HCT116 (cell line): ENCODE data around the gene IFT122. TPM values are rescaled to one million over a fixed set of nuclear protein-coding genes. Genes with fewer than 3 reads are reported as not detected.

Source experiments
- ATAC-seq: fragments of 200-7000 bp; cut with Tn5 transposase; 2 replicates; pipeline ENCODE4 v1.9.1; 2020; ENCODE audit warnings: mild to moderate bottlenecking, moderate library complexity
- BruUV-seq: library from RNA; stranded (reverse); fragments of 400-500 nt; replicated peaks from 2 replicates; lab custom pipeline; 2021; lab: Mats Ljungman, UMichigan
- CTCF ChIA-PET: fragments of 300-600 bp; sonication (Branson Sonifier 250); formaldehyde crosslinking; loops from one replicate; lab custom pipeline; 2021; ENCODE audit warnings: antibody characterized with exemption; lab: Charles Lee
- POLR2A ChIA-PET: fragments of 300-600, 350-600 bp; sonication (Branson Sonifier 250); formaldehyde crosslinking; loops from one replicate; lab custom pipeline; 2021; ENCODE audit warnings: antibody characterized with exemption; lab: Charles Lee
- RAD21 ChIA-PET, 2 experiments: fragments of 300-600 bp; sonication (Branson Sonifier 250); formaldehyde crosslinking; loops; one replicate each; lab custom pipeline; 2023; ENCODE audit warnings: low total read pairs in 2 of 2; ENCODE audit not compliant: uncharacterized antibody in 2 of 2, unreplicated experiment in 2 of 2, low non-redundant PET in 1 of 2; lab: Charles Lee
- DNase-seq: peaks from one replicate; pipeline ENCODE4 v3.0.0-alpha.2; 2010; ENCODE audit warnings: low read depth, low spot score
- H2AFZ ChIP-seq: fragments of 200-600 bp; shearing (Covaris generic), sonication (generic); 2 replicates; pipeline ENCODE4 v1.6.1; 2017; ENCODE audit warnings: low read depth, mixed run types, mixed read lengths, antibody characterized with exemption, low read length; ENCODE audit not compliant: poor library complexity, severe bottlenecking
- H3K27ac ChIP-seq: 2 replicates; pipeline ENCODE4 v1.5.1; 2012; ENCODE audit warnings: low read depth, low read length
- H3K27me3 ChIP-seq: fragments of 200-600 bp; sonication (generic); 2 replicates; pipeline ENCODE4 v1.6.1; 2016; ENCODE audit warnings: mixed run types, low read length, mixed read lengths; ENCODE audit not compliant: insufficient read depth
- H3K36me3 ChIP-seq, 2 experiments: fragments of 200-500 bp in 1 of 2; fragments of 200-600 bp in 1 of 2; sonication (Bioruptor generic) in 1 of 2; sonication (generic) in 1 of 2; 2 replicates each; pipeline versions ENCODE4 v1.5.1 to v1.6.1; 2014 to 2016; ENCODE audit warnings: low read length in 2 of 2, inconsistent platforms in 1 of 2, mixed read lengths in 1 of 2, mixed run types in 1 of 2; ENCODE audit not compliant: insufficient read depth in 2 of 2, control insufficient read depth in 1 of 2
- H3K4me1 ChIP-seq, 2 experiments: fragments of 200-600 bp in 1 of 2; sonication (generic) in 1 of 2; 2 replicates each; pipeline versions ENCODE4 v1.5.1 to v1.6.1; 2012 to 2017; ENCODE audit warnings: low read length in 2 of 2, inconsistent platforms in 1 of 2, mild to moderate bottlenecking in 1 of 2, mixed read lengths in 1 of 2, mixed run types in 1 of 2, moderate library complexity in 1 of 2; ENCODE audit not compliant: insufficient read depth in 2 of 2, control insufficient read depth in 1 of 2
- H3K4me2 ChIP-seq: fragments of 200-600 bp; sonication (generic); 2 replicates; pipeline ENCODE4 v1.6.1; 2017; ENCODE audit warnings: mixed run types, low read length, mixed read lengths
- H3K4me3 ChIP-seq, 2 experiments: fragments of 200-600 bp in 1 of 2; sonication (generic) in 1 of 2; replicated peaks in 1 of 2; 2 replicates each; pipeline ENCODE4 v1.5.1; 2011 to 2016; ENCODE audit warnings: low read length in 2 of 2, control low read depth in 1 of 2, low read depth in 1 of 2, mild to moderate bottlenecking in 1 of 2, mixed read lengths in 1 of 2, mixed run types in 1 of 2
- H3K79me2 ChIP-seq: fragments of 200-600 bp; sonication (generic); 2 replicates; pipeline ENCODE4 v1.6.1; 2017; ENCODE audit warnings: mild to moderate bottlenecking, mixed run types, low read length, moderate library complexity, mixed read lengths; ENCODE audit not compliant: insufficient read depth
- H3K9ac ChIP-seq: fragments of 200-600 bp; sonication (generic); 2 replicates; pipeline ENCODE4 v1.6.1; 2016; ENCODE audit warnings: low read length, mixed read lengths
- H3K9me2 ChIP-seq: fragments of 200-600 bp; sonication (generic), shearing (Covaris generic); 2 replicates; pipeline ENCODE4 v1.6.1; 2017; ENCODE audit warnings: mixed run types, mild to moderate bottlenecking, moderate library complexity; ENCODE audit not compliant: insufficient read depth
- H3K9me3 ChIP-seq, 2 experiments: fragments of 200-500 bp in 1 of 2; fragments of 200-600 bp in 1 of 2; sonication (Bioruptor generic) in 1 of 2; sonication (generic) in 1 of 2; 2 replicates each; pipeline ENCODE4 v1.6.1; 2014 to 2017; ENCODE audit warnings: low read length in 2 of 2, mixed read lengths in 2 of 2, inconsistent platforms in 1 of 2, low read depth in 1 of 2, mild to moderate bottlenecking in 1 of 2, mixed run types in 1 of 2, moderate library complexity in 1 of 2; ENCODE audit not compliant: control insufficient read depth in 1 of 2, insufficient read depth in 1 of 2
- H4K20me1 ChIP-seq: fragments of 200-600 bp; sonication (generic), shearing (Covaris generic); 2 replicates; pipeline ENCODE4 v1.6.1; 2017; ENCODE audit warnings: mixed run types, mild to moderate bottlenecking, moderate library complexity; ENCODE audit not compliant: insufficient read depth
- CBX3 ChIP-seq: IDR thresholded peaks from 2 replicates; pipeline ENCODE4 v1.6.1; 2012; ENCODE audit warnings: low read depth
- CEBPB ChIP-seq: IDR thresholded peaks from 2 replicates; pipeline ENCODE4 v1.6.1; 2012; ENCODE audit warnings: low read depth
- EGR1 ChIP-seq: IDR thresholded peaks from 2 replicates; pipeline ENCODE4 v1.6.1; 2012; ENCODE audit warnings: low read depth
- FOSL1 ChIP-seq: IDR thresholded peaks from 2 replicates; pipeline ENCODE4 v1.6.1; 2012; ENCODE audit warnings: low read depth
- JUND ChIP-seq: IDR thresholded peaks from 2 replicates; pipeline ENCODE4 v1.6.1; 2012
- POLR2A ChIP-seq: IDR thresholded peaks from 2 replicates; pipeline ENCODE4 v1.7.0; 2011; ENCODE audit warnings: borderline replicate concordance; ENCODE audit not compliant: insufficient read depth, insufficient read length; ENCODE audit errors: extremely low read depth
- POLR2AphosphoS5 ChIP-seq: IDR thresholded peaks from 2 replicates; pipeline ENCODE4 v1.6.1; 2011; ENCODE audit warnings: mild to moderate bottlenecking, low read depth, low read length, moderate library complexity
- SIN3A ChIP-seq: IDR thresholded peaks from 2 replicates; pipeline ENCODE4 v1.6.1; 2012; ENCODE audit warnings: low read depth
- SP1 ChIP-seq: IDR thresholded peaks from 2 replicates; pipeline ENCODE4 v1.6.1; 2012; ENCODE audit warnings: low read depth
- SRF ChIP-seq: IDR thresholded peaks from 2 replicates; pipeline ENCODE4 v1.6.1; 2012; ENCODE audit warnings: low read depth
- TCF7L2 ChIP-seq: IDR thresholded peaks from 2 replicates; pipeline ENCODE4 v1.7.0; 2011; ENCODE audit warnings: borderline replicate concordance, inconsistent platforms; ENCODE audit not compliant: insufficient read depth, insufficient read length; ENCODE audit errors: extremely low read depth
- YY1 ChIP-seq: IDR thresholded peaks from 2 replicates; pipeline ENCODE4 v1.6.1; 2011; ENCODE audit warnings: low read length, low read depth, moderate library complexity, mild to moderate bottlenecking; ENCODE audit not compliant: insufficient replicate concordance; ENCODE audit errors: extremely low read depth
- ZNF274 ChIP-seq: fragments of 200-500 bp; sonication (Bioruptor generic); IDR thresholded peaks from 2 replicates; pipeline ENCODE4 v1.6.1; 2014; ENCODE audit warnings: mild to moderate bottlenecking, low read depth, low read length, inconsistent platforms
- intact Hi-C: fragments of 100-400 bp; cut with micrococcal nuclease; formaldehyde crosslinking; loops from 2 replicates; pipeline ENCODE4 v1.10.0; 2022
- total RNA-seq: library from RNA; stranded (reverse); gene quantifications from one replicate; pipeline ENCODE4 v1.2.1, GENCODE V29; 2021; ENCODE audit not compliant: unreplicated experiment
- TF ChIP-seq, protein P1 (sequence below), 3 experiments: fragments of 200-600 bp in 1 of 3; sonication (generic) in 1 of 3; IDR thresholded peaks in 2 of 3; conservative IDR thresholded peaks in 1 of 3; 2 replicates each; pipeline ENCODE4 v1.5.1; 2012 to 2017; ENCODE audit warnings: low read depth in 2 of 3, low read length in 2 of 3, antibody characterized with exemption in 1 of 3, borderline replicate concordance in 1 of 3, control low read depth in 1 of 3, mild to moderate bottlenecking in 1 of 3, mixed read lengths in 1 of 3, mixed run types in 1 of 3, moderate library complexity in 1 of 3; ENCODE audit not compliant: insufficient read depth in 1 of 3
- TF ChIP-seq, protein P2 (sequence below): IDR thresholded peaks from 2 replicates; pipeline ENCODE4 v1.6.1; 2012; ENCODE audit warnings: low read depth
- TF ChIP-seq, protein P3 (sequence below): IDR thresholded peaks from 2 replicates; pipeline ENCODE4 v1.6.1; 2012

The IFT122 gene
- total RNA-seq, 1 experiment from 2014 or later, result 21.4 TPM

DNA sequence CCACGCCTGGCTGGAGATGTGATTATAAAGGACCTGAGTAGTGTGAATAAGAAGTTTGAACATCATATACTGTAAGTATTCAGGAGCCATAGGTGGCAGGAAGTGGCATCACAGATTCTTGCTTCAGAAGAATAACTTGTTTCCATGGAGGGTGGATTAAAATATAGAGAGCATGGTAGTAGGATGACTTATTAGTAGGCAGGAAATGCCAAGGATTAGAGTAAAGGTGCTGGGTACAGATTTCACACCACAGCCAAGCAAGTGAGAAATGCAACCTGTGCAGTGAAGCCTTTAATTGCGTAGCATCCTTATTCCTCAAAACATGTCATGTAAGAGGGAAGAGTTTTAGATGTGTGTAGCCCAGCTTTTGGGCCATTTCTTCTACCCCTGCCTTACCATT is 30.8 kb downstream of the IFT122 start (continued):
- TF ChIP-seq, protein P1, sequence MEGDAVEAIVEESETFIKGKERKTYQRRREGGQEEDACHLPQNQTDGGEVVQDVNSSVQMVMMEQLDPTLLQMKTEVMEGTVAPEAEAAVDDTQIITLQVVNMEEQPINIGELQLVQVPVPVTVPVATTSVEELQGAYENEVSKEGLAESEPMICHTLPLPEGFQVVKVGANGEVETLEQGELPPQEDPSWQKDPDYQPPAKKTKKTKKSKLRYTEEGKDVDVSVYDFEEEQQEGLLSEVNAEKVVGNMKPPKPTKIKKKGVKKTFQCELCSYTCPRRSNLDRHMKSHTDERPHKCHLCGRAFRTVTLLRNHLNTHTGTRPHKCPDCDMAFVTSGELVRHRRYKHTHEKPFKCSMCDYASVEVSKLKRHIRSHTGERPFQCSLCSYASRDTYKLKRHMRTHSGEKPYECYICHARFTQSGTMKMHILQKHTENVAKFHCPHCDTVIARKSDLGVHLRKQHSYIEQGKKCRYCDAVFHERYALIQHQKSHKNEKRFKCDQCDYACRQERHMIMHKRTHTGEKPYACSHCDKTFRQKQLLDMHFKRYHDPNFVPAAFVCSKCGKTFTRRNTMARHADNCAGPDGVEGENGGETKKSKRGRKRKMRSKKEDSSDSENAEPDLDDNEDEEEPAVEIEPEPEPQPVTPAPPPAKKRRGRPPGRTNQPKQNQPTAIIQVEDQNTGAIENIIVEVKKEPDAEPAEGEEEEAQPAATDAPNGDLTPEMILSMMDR (IDR thresholded peaks at IDR 0.05 in 2 of 3, conservative IDR thresholded peaks at IDR 0.05 in 1 of 3; ENCODE audit: borderline replicate concordance in 1 of 3, insufficient read depth in 1 of 3, low read depth in 2 of 3, low read length in 2 of 3), result no peak
- TF ChIP-seq ZNF274 (no peak), SP1 (no peak), TCF7L2 (no peak)

DNA sequence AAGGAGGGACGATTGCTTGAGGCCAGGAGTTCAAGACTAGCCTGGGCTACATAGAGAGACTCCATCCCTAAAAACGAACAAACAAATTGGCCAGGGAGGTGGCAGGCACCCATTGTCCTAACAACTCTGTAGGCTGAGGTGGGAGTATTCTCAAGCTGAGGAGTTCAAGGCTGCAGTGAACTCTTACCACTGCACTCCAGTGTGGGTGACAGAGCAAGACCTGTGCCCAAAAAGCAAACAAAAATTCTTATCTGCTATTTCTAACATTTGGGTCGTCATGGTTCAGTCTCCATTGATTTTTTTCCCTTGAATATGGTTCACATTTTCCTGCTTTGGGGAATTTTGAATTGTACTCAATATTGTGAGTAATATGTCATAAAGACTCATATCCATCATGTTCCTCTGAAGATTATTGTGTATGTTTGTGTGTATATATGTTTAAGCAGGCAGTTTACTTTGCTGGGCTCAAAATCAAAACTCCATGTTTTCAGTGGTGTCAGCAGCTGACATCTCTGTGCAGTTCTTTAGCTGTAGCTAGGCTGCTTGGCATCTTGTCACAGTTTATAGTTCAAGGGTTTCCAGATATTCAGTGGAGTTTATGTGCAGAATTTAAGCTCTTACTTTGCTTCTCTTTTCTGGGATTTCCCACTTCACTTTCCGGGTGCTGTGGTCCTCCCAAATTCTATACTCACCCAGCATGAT is 33.2 kb downstream of the IFT122 start:
- no peak overlapping the region for H3K27ac ChIP-seq
- no TSS peak for BruUV-seq
- no peak overlapping the region for H3K9ac ChIP-seq
- TF ChIP-seq CBX3, result no peak
- TF ChIP-seq CEBPB, result no peak
- TF ChIP-seq FOSL1, result no peak
- TF ChIP-seq YY1, result no peak
- TF ChIP-seq POLR2A, result no peak
- no peak for TF ChIP-seq POLR2AphosphoS5
- no peak for TF ChIP-seq SIN3A
- TF ChIP-seq, protein P2, sequence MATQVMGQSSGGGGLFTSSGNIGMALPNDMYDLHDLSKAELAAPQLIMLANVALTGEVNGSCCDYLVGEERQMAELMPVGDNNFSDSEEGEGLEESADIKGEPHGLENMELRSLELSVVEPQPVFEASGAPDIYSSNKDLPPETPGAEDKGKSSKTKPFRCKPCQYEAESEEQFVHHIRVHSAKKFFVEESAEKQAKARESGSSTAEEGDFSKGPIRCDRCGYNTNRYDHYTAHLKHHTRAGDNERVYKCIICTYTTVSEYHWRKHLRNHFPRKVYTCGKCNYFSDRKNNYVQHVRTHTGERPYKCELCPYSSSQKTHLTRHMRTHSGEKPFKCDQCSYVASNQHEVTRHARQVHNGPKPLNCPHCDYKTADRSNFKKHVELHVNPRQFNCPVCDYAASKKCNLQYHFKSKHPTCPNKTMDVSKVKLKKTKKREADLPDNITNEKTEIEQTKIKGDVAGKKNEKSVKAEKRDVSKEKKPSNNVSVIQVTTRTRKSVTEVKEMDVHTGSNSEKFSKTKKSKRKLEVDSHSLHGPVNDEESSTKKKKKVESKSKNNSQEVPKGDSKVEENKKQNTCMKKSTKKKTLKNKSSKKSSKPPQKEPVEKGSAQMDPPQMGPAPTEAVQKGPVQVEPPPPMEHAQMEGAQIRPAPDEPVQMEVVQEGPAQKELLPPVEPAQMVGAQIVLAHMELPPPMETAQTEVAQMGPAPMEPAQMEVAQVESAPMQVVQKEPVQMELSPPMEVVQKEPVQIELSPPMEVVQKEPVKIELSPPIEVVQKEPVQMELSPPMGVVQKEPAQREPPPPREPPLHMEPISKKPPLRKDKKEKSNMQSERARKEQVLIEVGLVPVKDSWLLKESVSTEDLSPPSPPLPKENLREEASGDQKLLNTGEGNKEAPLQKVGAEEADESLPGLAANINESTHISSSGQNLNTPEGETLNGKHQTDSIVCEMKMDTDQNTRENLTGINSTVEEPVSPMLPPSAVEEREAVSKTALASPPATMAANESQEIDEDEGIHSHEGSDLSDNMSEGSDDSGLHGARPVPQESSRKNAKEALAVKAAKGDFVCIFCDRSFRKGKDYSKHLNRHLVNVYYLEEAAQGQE, result no peak
- TF ChIP-seq, protein P3, sequence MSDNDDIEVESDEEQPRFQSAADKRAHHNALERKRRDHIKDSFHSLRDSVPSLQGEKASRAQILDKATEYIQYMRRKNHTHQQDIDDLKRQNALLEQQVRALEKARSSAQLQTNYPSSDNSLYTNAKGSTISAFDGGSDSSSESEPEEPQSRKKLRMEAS, result no peak
- no peak for TF ChIP-seq EGR1
- no peak for TF ChIP-seq JUND
- no peak for TF ChIP-seq SRF
- TF ChIP-seq, all 23 proteins: peak for 0
- ChIA-PET CTCF (no interaction called here), POLR2A (no interaction called here), RAD21 (no interaction called here)
- Histone ChIP-seq H3K36me3 (peaks cover 7% of the 10 kb centered on the region in 2 experiments; a peak in 1 of 4 replicates), H3K9me2 (no peaks in the 10 kb centered on the region), H2AFZ (no peak overlapping the region), H4K20me1 (no peaks in the 10 kb centered on the region), H3K4me1 (no peaks in the 10 kb centered on the region), H3K4me2 (no peak overlapping the region), H3K4me3 (no peak overlapping the region), H3K79me2 (no peaks in the 10 kb centered on the region), H3K27me3 (no peaks in the 10 kb centered on the region), H3K9me3 (no peaks in the 10 kb centered on the region)
- DNase-seq (no peak), ATAC-seq (no peak)
- intact Hi-C loops, result no loop called here
